ENCODE measurements around the gene SRRM3. TPM values are rescaled to one million over a fixed set of nuclear protein-coding genes. Genes with fewer than 3 reads are reported as not detected.

Gene SRRM3
- total and polyA plus RNA-seq, 9 of the 15 experiments (the other 6 are each of a cell fraction or from before 2014, with no cell fraction given), result 0.04 to 0.91 (median 0.46) TPM; not detected in 2

DNA sequence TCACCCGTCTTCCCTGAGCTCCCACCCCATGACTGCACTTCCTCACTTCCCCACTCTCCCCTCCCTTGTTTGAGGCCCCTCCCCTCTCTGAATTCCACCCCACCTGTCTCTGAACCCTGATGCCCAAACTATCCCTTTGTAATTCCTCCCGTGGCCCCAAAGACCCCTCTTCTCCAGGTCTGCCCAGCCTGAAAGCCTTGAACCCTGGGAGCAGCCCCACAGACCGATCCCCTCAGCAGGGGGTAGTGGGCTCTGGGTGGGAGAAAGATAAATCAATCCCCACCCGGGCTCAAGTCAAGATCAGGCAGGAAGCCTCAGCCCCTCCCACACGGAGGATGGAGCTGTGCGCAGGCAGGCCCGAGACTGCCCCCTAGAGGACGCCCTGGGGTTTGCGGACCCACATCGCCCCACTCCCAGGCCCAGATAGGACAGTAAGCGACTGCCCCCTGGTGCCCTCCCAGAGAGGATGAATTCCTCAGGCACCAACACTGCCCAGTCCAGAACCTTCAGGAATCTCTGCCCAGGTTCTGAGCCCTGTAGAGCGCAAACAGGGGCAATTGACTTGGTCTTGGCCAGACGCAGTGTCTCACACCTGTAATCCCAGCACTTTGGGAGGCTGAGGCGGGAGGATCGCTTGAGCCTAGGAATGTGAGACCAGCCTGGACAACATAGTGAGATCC lies 112.5 kb downstream of the SRRM3 start (continued):
- TF ChIP-seq, protein P1, sequence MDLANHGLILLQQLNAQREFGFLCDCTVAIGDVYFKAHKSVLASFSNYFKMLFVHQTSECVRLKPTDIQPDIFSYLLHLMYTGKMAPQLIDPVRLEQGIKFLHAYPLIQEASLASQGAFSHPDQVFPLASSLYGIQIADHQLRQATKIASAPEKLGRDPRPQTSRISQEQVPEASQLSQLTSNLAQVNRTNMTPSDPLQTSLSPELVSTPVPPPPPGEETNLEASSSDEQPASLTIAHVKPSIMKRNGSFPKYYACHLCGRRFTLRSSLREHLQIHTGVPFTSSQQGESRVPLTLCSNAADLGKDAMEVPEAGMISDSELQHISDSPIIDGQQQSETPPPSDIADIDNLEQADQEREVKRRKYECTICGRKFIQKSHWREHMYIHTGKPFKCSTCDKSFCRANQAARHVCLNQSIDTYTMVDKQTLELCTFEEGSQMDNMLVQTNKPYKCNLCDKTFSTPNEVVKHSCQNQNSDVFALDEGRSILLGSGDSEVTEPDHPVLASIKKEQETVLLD (IDR thresholded peaks at IDR 0.05), result peak; percentile 55; the same call in 1 of the 2 replicates
- TF ChIP-seq, protein P2, sequence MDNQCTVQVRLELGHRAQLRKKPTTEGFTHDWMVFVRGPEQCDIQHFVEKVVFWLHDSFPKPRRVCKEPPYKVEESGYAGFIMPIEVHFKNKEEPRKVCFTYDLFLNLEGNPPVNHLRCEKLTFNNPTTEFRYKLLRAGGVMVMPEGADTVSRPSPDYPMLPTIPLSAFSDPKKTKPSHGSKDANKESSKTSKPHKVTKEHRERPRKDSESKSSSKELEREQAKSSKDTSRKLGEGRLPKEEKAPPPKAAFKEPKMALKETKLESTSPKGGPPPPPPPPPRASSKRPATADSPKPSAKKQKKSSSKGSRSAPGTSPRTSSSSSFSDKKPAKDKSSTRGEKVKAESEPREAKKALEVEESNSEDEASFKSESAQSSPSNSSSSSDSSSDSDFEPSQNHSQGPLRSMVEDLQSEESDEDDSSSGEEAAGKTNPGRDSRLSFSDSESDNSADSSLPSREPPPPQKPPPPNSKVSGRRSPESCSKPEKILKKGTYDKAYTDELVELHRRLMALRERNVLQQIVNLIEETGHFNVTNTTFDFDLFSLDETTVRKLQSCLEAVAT (IDR thresholded peaks at IDR 0.05), result peak in 1 of 2 experiments; percentile 80; a peak in 2 of 4 replicates
- TF ChIP-seq, protein P3, sequence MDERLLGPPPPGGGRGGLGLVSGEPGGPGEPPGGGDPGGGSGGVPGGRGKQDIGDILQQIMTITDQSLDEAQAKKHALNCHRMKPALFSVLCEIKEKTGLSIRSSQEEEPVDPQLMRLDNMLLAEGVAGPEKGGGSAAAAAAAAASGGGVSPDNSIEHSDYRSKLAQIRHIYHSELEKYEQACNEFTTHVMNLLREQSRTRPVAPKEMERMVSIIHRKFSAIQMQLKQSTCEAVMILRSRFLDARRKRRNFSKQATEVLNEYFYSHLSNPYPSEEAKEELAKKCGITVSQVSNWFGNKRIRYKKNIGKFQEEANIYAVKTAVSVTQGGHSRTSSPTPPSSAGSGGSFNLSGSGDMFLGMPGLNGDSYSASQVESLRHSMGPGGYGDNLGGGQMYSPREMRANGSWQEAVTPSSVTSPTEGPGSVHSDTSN (CRISPR knock-in tag; IDR thresholded peaks at IDR 0.05; ENCODE audit: low read depth), result no peak
- TF ChIP-seq, protein P3 (tag; conservative IDR thresholded peaks at IDR 0.05; ENCODE audit: low read depth), result peak; percentile 83
- TF ChIP-seq EGR1 (conservative IDR thresholded peaks at IDR 0.05) (peak; percentile 50), FUS (optimal IDR thresholded peaks at IDR 0.05; ENCODE audit: low read depth, low read length) (no peak), TBL1XR1 (IDR thresholded peaks at IDR 0.05; ENCODE audit: low read length in 2 of 2) (peak; percentile 79 to 93), MYNN (IDR thresholded peaks at IDR 0.05) (peak; percentile 83), MYNN (CRISPR knock-in tag; IDR thresholded peaks at IDR 0.05) (no peak), EZH2 (IDR thresholded peaks at IDR 0.05; ENCODE audit: borderline replicate concordance, low read depth, low read length) (no peak), BRD9 (IDR thresholded peaks at IDR 0.05; ENCODE audit: low read depth, partially characterized antibody) (no peak), ZNF263 (CRISPR knock-in tag; IDR thresholded peaks at IDR 0.05; ENCODE audit: borderline replicate concordance) (peak; percentile 77; the same call in 1 of the 2 replicates)
- TF ChIP-seq, protein P4, sequence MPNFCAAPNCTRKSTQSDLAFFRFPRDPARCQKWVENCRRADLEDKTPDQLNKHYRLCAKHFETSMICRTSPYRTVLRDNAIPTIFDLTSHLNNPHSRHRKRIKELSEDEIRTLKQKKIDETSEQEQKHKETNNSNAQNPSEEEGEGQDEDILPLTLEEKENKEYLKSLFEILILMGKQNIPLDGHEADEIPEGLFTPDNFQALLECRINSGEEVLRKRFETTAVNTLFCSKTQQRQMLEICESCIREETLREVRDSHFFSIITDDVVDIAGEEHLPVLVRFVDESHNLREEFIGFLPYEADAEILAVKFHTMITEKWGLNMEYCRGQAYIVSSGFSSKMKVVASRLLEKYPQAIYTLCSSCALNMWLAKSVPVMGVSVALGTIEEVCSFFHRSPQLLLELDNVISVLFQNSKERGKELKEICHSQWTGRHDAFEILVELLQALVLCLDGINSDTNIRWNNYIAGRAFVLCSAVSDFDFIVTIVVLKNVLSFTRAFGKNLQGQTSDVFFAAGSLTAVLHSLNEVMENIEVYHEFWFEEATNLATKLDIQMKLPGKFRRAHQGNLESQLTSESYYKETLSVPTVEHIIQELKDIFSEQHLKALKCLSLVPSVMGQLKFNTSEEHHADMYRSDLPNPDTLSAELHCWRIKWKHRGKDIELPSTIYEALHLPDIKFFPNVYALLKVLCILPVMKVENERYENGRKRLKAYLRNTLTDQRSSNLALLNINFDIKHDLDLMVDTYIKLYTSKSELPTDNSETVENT (CRISPR knock-in tag; IDR thresholded peaks at IDR 0.05), result peak; percentile 68; the same call in 1 of the 2 replicates
- TF ChIP-seq, protein P5, sequence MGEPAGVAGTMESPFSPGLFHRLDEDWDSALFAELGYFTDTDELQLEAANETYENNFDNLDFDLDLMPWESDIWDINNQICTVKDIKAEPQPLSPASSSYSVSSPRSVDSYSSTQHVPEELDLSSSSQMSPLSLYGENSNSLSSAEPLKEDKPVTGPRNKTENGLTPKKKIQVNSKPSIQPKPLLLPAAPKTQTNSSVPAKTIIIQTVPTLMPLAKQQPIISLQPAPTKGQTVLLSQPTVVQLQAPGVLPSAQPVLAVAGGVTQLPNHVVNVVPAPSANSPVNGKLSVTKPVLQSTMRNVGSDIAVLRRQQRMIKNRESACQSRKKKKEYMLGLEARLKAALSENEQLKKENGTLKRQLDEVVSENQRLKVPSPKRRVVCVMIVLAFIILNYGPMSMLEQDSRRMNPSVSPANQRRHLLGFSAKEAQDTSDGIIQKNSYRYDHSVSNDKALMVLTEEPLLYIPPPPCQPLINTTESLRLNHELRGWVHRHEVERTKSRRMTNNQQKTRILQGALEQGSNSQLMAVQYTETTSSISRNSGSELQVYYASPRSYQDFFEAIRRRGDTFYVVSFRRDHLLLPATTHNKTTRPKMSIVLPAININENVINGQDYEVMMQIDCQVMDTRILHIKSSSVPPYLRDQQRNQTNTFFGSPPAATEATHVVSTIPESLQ (CRISPR knock-in tag; IDR thresholded peaks at IDR 0.05), result peak; percentile 89; the same call in 1 of the 2 replicates

Measured in K562 (cell line).